DND-41 (cell line): ENCODE measurements around the gene ANXA7.

Source experiments
- ATAC-seq: fragments of 200-7000 bp; cut with Tn5 transposase; 3 replicates; pipeline ENCODE4 v1.9.1; 2021; ENCODE audit warnings: low read depth; ENCODE audit not compliant: insufficient read depth
- DNase-seq: peaks from one replicate; pipeline ENCODE4 v3.0.0-alpha.2; 2020
- H2AFZ ChIP-seq: 2 replicates; pipeline ENCODE4 v1.6.0; 2012; ENCODE audit warnings: low read depth, low read length
- H3K27ac ChIP-seq: 2 replicates; pipeline ENCODE4 v1.5.1; 2012; ENCODE audit warnings: low read length, inconsistent platforms
- H3K27me3 ChIP-seq: fragments of 200-600 bp; sonication (generic); 2 replicates; pipeline ENCODE4 v1.6.0; 2012; ENCODE audit warnings: low read length, mild to moderate bottlenecking, inconsistent platforms; ENCODE audit not compliant: insufficient read depth, poor library complexity
- H3K36me3 ChIP-seq: 2 replicates; pipeline ENCODE4 v1.5.1; 2012; ENCODE audit warnings: low read length, inconsistent platforms; ENCODE audit not compliant: insufficient read depth
- H3K4me1 ChIP-seq: 2 replicates; pipeline ENCODE4 v1.5.1; 2012; ENCODE audit warnings: mild to moderate bottlenecking, low read length; ENCODE audit not compliant: insufficient read depth
- H3K4me2 ChIP-seq: 2 replicates; pipeline ENCODE4 v1.6.0; 2012; ENCODE audit warnings: mild to moderate bottlenecking, moderate library complexity, low read length, inconsistent platforms; ENCODE audit not compliant: insufficient read depth
- H3K4me3 ChIP-seq, 2 experiments: fragments of 200-600 bp in 1 of 2; shearing (Covaris generic) in 1 of 2; 2 replicates each; pipeline ENCODE4 v1.5.1; 2012 to 2016; ENCODE audit warnings: inconsistent platforms in 2 of 2, low read length in 2 of 2, mild to moderate bottlenecking in 2 of 2, low read depth in 1 of 2, moderate library complexity in 1 of 2
- H3K79me2 ChIP-seq: 2 replicates; pipeline ENCODE4 v1.6.0; 2012; ENCODE audit warnings: low read length, inconsistent platforms; ENCODE audit not compliant: insufficient read depth
- H3K9ac ChIP-seq: 2 replicates; pipeline ENCODE4 v1.6.0; 2012; ENCODE audit warnings: low read depth, mild to moderate bottlenecking, inconsistent platforms, low read length, moderate library complexity
- H3K9me3 ChIP-seq: 2 replicates; pipeline ENCODE4 v1.5.1; 2012; ENCODE audit warnings: low read length, moderate library complexity, mild to moderate bottlenecking, inconsistent platforms; ENCODE audit not compliant: insufficient read depth, severe bottlenecking
- H4K20me1 ChIP-seq: 2 replicates; pipeline ENCODE4 v1.6.0; 2012; ENCODE audit warnings: low read length; ENCODE audit not compliant: insufficient read depth
- CTCF ChIP-seq: IDR thresholded peaks from 2 replicates; pipeline ENCODE4 v1.5.1; 2012; ENCODE audit warnings: borderline replicate concordance, low read length, moderate library complexity, mild to moderate bottlenecking; ENCODE audit not compliant: poor library complexity, severe bottlenecking; ENCODE audit errors: extremely low read depth
- EZH2 ChIP-seq: IDR thresholded peaks from 3 replicates; pipeline ENCODE4 v1.6.1; 2012; ENCODE audit warnings: borderline replicate concordance, low read depth, mild to moderate bottlenecking, moderate library complexity, low read length, inconsistent platforms; ENCODE audit not compliant: severe bottlenecking

The ANXA7 gene

GRCh38 chr10:73379064-73379748, 34.7 kb downstream of the ANXA7 start:
- TF ChIP-seq CTCF (no peak), EZH2 (no peak)
- Histone ChIP-seq H3K27ac (no peak overlapping the region), H3K9ac (no peak overlapping the region), H4K20me1 (no peaks in the 10 kb centered on the region), H3K4me2 (no peak overlapping the region), H2AFZ (no peak overlapping the region), H3K9me3 (no peaks in the 10 kb centered on the region), H3K36me3 (peaks cover 81% of the 10 kb centered on the region), H3K79me2 (no peaks in the 10 kb centered on the region), H3K4me1 (no peaks in the 10 kb centered on the region), H3K4me3 (no peak overlapping the region), H3K27me3 (no peaks in the 10 kb centered on the region)
- DNase-seq (no peak), ATAC-seq (no peak)

- peaks cover 66% of the 10 kb centered on the region for H3K36me3 ChIP-seq
- TF ChIP-seq EZH2: no peak
- no peak for TF ChIP-seq CTCF
- H3K79me2 ChIP-seq: no peaks in the 10 kb centered on the region
- H3K27me3 ChIP-seq: no peaks in the 10 kb centered on the region
- H3K9me3 ChIP-seq: no peaks in the 10 kb centered on the region
- H4K20me1 ChIP-seq: no peaks in the 10 kb centered on the region
- no peak overlapping the region for H3K9ac ChIP-seq
- no peaks in the 10 kb centered on the region for H3K4me1 ChIP-seq
- H3K4me3 ChIP-seq: no peak overlapping the region
- ATAC-seq (no peak), DNase-seq (no peak)
- no peak overlapping the region for H3K27ac ChIP-seq
- no peak overlapping the region for H2AFZ ChIP-seq
- no peak overlapping the region for H3K4me2 ChIP-seq
Observed at GRCh38 chr10:73376679-73377078, 37.2 kb downstream of the ANXA7 start.

GRCh38 chr10:73368238-73368637, 45.6 kb downstream of the ANXA7 start:
- Histone ChIP-seq H3K4me1 (no peaks in the 10 kb centered on the region), H3K36me3 (peaks cover 24% of the 10 kb centered on the region; the same call in 1 of the 2 replicates), H3K9ac (no peak overlapping the region), H3K27me3 (no peaks in the 10 kb centered on the region), H3K9me3 (no peaks in the 10 kb centered on the region), H3K79me2 (no peaks in the 10 kb centered on the region), H2AFZ (no peak overlapping the region), H3K4me2 (no peak overlapping the region), H4K20me1 (no peaks in the 10 kb centered on the region), H3K27ac (no peak overlapping the region), H3K4me3 (no peak overlapping the region)
- DNase-seq (no peak), ATAC-seq (no peak)
- TF ChIP-seq EZH2: no peak
- no peak for TF ChIP-seq CTCF
